ENCODE measurements around the gene SRPX.

SRPX gene

GRCh38 chrX:38103857-38104812 lies 116.5 kb downstream of the SRPX start:
- no peak overlapping the region for H3K27ac ChIP-seq
- H3K9me3 ChIP-seq (ENCODE audit: severe bottlenecking), result no peaks in the 10 kb centered on the region
- H3K4me3 ChIP-seq (ENCODE audit: low read depth, low read length), result no peak overlapping the region
- H3K27me3 ChIP-seq (ENCODE audit: insufficient read depth, low read depth, severe bottlenecking), result peaks cover 3% of the 10 kb centered on the region
- DNase-seq, result no peak
- no peaks in the 10 kb centered on the region for H3K36me3 ChIP-seq
- TF ChIP-seq CTCF (IDR thresholded peaks at IDR 0.05; ENCODE audit: low read depth, low read length), result no peak

- Histone ChIP-seq H3K36me3 (no peaks in the 10 kb centered on the region), H3K27me3 (ENCODE audit: insufficient read depth, low read depth, severe bottlenecking) (peaks cover 3% of the 10 kb centered on the region), H3K27ac (no peak overlapping the region), H3K4me3 (ENCODE audit: low read depth, low read length) (no peak overlapping the region), H3K9me3 (ENCODE audit: severe bottlenecking) (no peaks in the 10 kb centered on the region)
- no peak for DNase-seq
- TF ChIP-seq CTCF (IDR thresholded peaks at IDR 0.05; ENCODE audit: low read depth, low read length), result no peak
Observed at GRCh38 chrX:38102875-38103274, 117.8 kb downstream of the SRPX start.

GRCh38 chrX:38102240-38102639 lies 118.4 kb downstream of the SRPX start:
- DNase-seq, result no peak
- Histone ChIP-seq H3K27ac (no peak overlapping the region), H3K9me3 (ENCODE audit: severe bottlenecking) (no peaks in the 10 kb centered on the region), H3K36me3 (no peaks in the 10 kb centered on the region), H3K4me3 (ENCODE audit: low read depth, low read length) (no peak overlapping the region), H3K27me3 (ENCODE audit: insufficient read depth, low read depth, severe bottlenecking) (peaks cover 3% of the 10 kb centered on the region)
- TF ChIP-seq CTCF (IDR thresholded peaks at IDR 0.05; ENCODE audit: low read depth, low read length), result no peak

- TF ChIP-seq CTCF (IDR thresholded peaks at IDR 0.05; ENCODE audit: low read depth, low read length), result no peak
- Histone ChIP-seq H3K9me3 (ENCODE audit: severe bottlenecking) (no peaks in the 10 kb centered on the region), H3K4me3 (ENCODE audit: low read depth, low read length) (no peak overlapping the region), H3K36me3 (no peaks in the 10 kb centered on the region), H3K27ac (no peak overlapping the region), H3K27me3 (ENCODE audit: insufficient read depth, low read depth, severe bottlenecking) (peaks cover 3% of the 10 kb centered on the region)
- no peak for DNase-seq
Observed at GRCh38 chrX:38099688-38100087, 121.0 kb downstream of the SRPX start.
